B cell (primary cell): ENCODE results near the gene CUBN. TPM values are rescaled to one million over a fixed set of nuclear protein-coding genes. Genes with fewer than 3 reads are reported as not detected.

Experiments
- ATAC-seq: fragments of 200-7000 bp; cut with Tn5 transposase; one replicate; pipeline ENCODE4 v1.10.0; 2021; ENCODE audit warnings: low read depth, mild to moderate bottlenecking, moderate number of reproducible peaks, moderate library complexity
- CTCF ChIA-PET: fragments of 350-600 bp; sonication (Branson Sonifier 250); formaldehyde crosslinking; loops from one replicate; lab custom pipeline; 2021; ENCODE audit warnings: antibody characterized with exemption, inconsistent platforms; lab: Charles Lee
- POLR2A ChIA-PET: fragments of 350-600 bp; sonication (Branson Sonifier 250); formaldehyde crosslinking; loops from one replicate; lab custom pipeline; 2021; ENCODE audit warnings: antibody characterized with exemption; lab: Charles Lee
- DNase-seq: peaks from one replicate; pipeline ENCODE4 v3.0.0; 2013
- H2AFZ ChIP-seq: 2 replicates; pipeline ENCODE4 v1.6.1; 2012; ENCODE audit warnings: mild to moderate bottlenecking, low read depth, low read length; ENCODE audit not compliant: insufficient read depth, poor library complexity, severe bottlenecking
- H3K27ac ChIP-seq, 2 donors: 1 replicate in 1 of 2; 2 replicates in 1 of 2; pipeline ENCODE4 v1.5.1; 2012 to 2013; ENCODE audit warnings: low read length in 2 of 2, mild to moderate bottlenecking in 2 of 2, moderate library complexity in 1 of 2
- H3K27me3 ChIP-seq, 4 experiments: fragments of 200-600 bp in 1 of 4; sonication (generic) in 1 of 4; replicated peaks in 1 of 4; 1 replicate in 2 of 4; 2 replicates in 2 of 4; pipeline versions ENCODE4 v1.6.1 to v1.7.0; 2013 to 2016; ENCODE audit warnings: low read length in 3 of 4, mild to moderate bottlenecking in 2 of 4, mixed read lengths in 1 of 4, moderate library complexity in 1 of 4; ENCODE audit not compliant: insufficient read depth in 4 of 4, control insufficient read depth in 3 of 4; ENCODE audit errors: control extremely low read depth in 1 of 4
- H3K36me3 ChIP-seq, 2 experiments: replicated peaks in 1 of 2; 1 replicate in 1 of 2; 2 replicates in 1 of 2; pipeline versions ENCODE4 v1.6.1 to v1.7.1; 2013; ENCODE audit warnings: low read length in 1 of 2; ENCODE audit not compliant: insufficient read depth in 2 of 2, control insufficient read depth in 1 of 2; ENCODE audit errors: control extremely low read depth in 1 of 2, extremely low read depth in 1 of 2
- H3K4me1 ChIP-seq, 2 donors: fragments of 200-600 bp in 1 of 2; sonication (generic) in 1 of 2; 1 replicate in 1 of 2; 2 replicates in 1 of 2; pipeline versions ENCODE4 v1.5.1 to v1.6.1; 2013 to 2017; ENCODE audit warnings: low read length in 2 of 2; ENCODE audit not compliant: control insufficient read depth in 2 of 2, insufficient read depth in 2 of 2
- H3K4me2 ChIP-seq: replicated peaks from 2 replicates; pipeline ENCODE3; 2012; ENCODE audit warnings: mild to moderate bottlenecking, low read depth, low read length; ENCODE audit not compliant: poor library complexity, severe bottlenecking
- H3K4me3 ChIP-seq, 5 experiments: fragments of 200-600 bp in 1 of 5; sonication (generic) in 1 of 5; 1 replicate in 3 of 5; 2 replicates in 2 of 5; pipeline versions ENCODE4 v1.5.1 to v1.7.0; 2011 to 2016; ENCODE audit warnings: low read length in 4 of 5, mild to moderate bottlenecking in 4 of 5, low read depth in 2 of 5, control low read depth in 1 of 5, moderate library complexity in 1 of 5; ENCODE audit not compliant: insufficient read depth in 1 of 5; ENCODE audit errors: control extremely low read depth in 1 of 5, extremely low read depth in 1 of 5
- H3K79me2 ChIP-seq: fragments of 200-600 bp; sonication (generic); one replicate; pipeline ENCODE4 v1.6.0; 2016; ENCODE audit warnings: low read length; ENCODE audit not compliant: control insufficient read depth, insufficient read depth
- H3K9ac ChIP-seq: fragments of 200-600 bp; sonication (generic); 2 replicates; pipeline ENCODE4 v1.6.1; 2017; ENCODE audit warnings: mild to moderate bottlenecking, low read length, moderate library complexity
- H3K9me3 ChIP-seq, 3 donors: one replicate each; pipeline versions ENCODE4 v1.6.1 to v1.7.1; 2013; ENCODE audit warnings: low read length in 2 of 3; ENCODE audit not compliant: control insufficient read depth in 2 of 3, insufficient read depth in 1 of 3; ENCODE audit errors: control extremely low read depth in 1 of 3
- H4K20me1 ChIP-seq: 2 replicates; pipeline ENCODE4 v1.6.0; 2012; ENCODE audit warnings: mild to moderate bottlenecking, low read length; ENCODE audit not compliant: insufficient read depth, control insufficient read depth, poor library complexity, severe bottlenecking
- H3K27ac Mint-ChIP-seq: one replicate; pipeline ENCODE4 v1.8.0; 2021; ENCODE audit warnings: mixed read lengths
- H3K27me3 Mint-ChIP-seq: one replicate; pipeline ENCODE4 v1.8.0; 2021; ENCODE audit warnings: mixed read lengths
- H3K4me1 Mint-ChIP-seq: one replicate; pipeline ENCODE4 v1.8.0; 2021; ENCODE audit warnings: mixed read lengths
- H3K4me3 Mint-ChIP-seq: one replicate; pipeline ENCODE4 v1.8.0; 2021; ENCODE audit warnings: mixed read lengths
- H3K9me3 Mint-ChIP-seq: one replicate; pipeline ENCODE4 v1.8.0; 2022; ENCODE audit warnings: mixed read lengths; ENCODE audit not compliant: insufficient read depth
- CTCF ChIP-seq: fragments of 200-600 bp; IDR thresholded peaks from one replicate; pipeline ENCODE4 v1.8.0; 2022; ENCODE audit warnings: antibody characterized with exemption, mild to moderate bottlenecking
- EZH2 ChIP-seq: IDR thresholded peaks from 2 replicates; pipeline ENCODE4 v1.6.1; 2012; ENCODE audit warnings: borderline replicate concordance, low read depth, mild to moderate bottlenecking, moderate library complexity, low read length; ENCODE audit not compliant: insufficient read depth, poor library complexity, severe bottlenecking
- WGBS: methylation state at CpG from one replicate; pipeline ENCODE4 v1.1.5; 2013; ENCODE audit warnings: missing lambda C conversion rate; ENCODE audit not compliant: insufficient coverage; 5-methylcytosine and 5-hydroxymethylcytosine counted together
- intact Hi-C: fragments of 100-400 bp; cut with micrococcal nuclease; formaldehyde crosslinking; loops from one replicate; pipeline ENCODE4 v1.10.0; 2022
- polyA plus RNA-seq: library from polyadenylated mRNA; depleted of rRNA; stranded (reverse); fragments of >200 nt; gene quantifications from 2 replicates; pipeline ENCODE4 v1.2.3, GENCODE V29; 2012
- total RNA-seq, 2 donors: library from RNA; stranded (reverse); fragments of 120-200 nt in 1 of 2; gene quantifications; 1 replicate in 1 of 2; 2 replicates in 1 of 2; pipeline versions ENCODE4 v1.2.3 to v1.2.4, GENCODE V29; 2013 to 2022

CUBN gene
- total and polyA plus RNA-seq, 2 donors (not counting 1 experiment from before 2014, with no cell fraction given), result 4.2 to 5.7 TPM

GRCh38 chr10:17169803-17170202 lies 40.2 kb upstream of the CUBN start:
- Mint-ChIP-seq H3K9me3 (no peaks in the 10 kb centered on the region), H3K4me3 (no peak overlapping the region), H3K27me3 (no peaks in the 10 kb centered on the region), H3K27ac (no peak overlapping the region), H3K4me1 (no peaks in the 10 kb centered on the region)
- DNase-seq (no peak), ATAC-seq (no peak)
- no peak overlapping the region for H3K27ac ChIP-seq
- H3K4me3 ChIP-seq, result no peak overlapping the region
- peaks cover 1 to 9% of the 10 kb centered on the region in 2 experiments for H3K36me3 ChIP-seq
- intact Hi-C loops, result no loop called here
- H3K9ac ChIP-seq, result no peak overlapping the region
- H3K4me1 ChIP-seq, result no peaks in the 10 kb centered on the region
- H2AFZ ChIP-seq, result no peak overlapping the region
- H3K4me2 ChIP-seq, result no peak overlapping the region
- H3K27me3 ChIP-seq, result no peaks in the 10 kb centered on the region
- ChIA-PET POLR2A (no interaction called here), CTCF (no interaction called here)
- TF ChIP-seq EZH2 (no peak), CTCF (no peak)
- no peaks in the 10 kb centered on the region for H3K79me2 ChIP-seq
- H3K9me3 ChIP-seq, result no peaks in the 10 kb centered on the region
- WGBS, result 93% methylated on average over 3 of the region's 4 CpGs
- no peaks in the 10 kb centered on the region for H4K20me1 ChIP-seq

- no peak overlapping the region for H3K4me3 ChIP-seq
- no peaks in the 10 kb centered on the region for H3K9me3 Mint-ChIP-seq
- TF ChIP-seq CTCF, result no peak
- no peak for TF ChIP-seq EZH2
- no peaks in the 10 kb centered on the region for H3K9me3 ChIP-seq
- H3K4me1 ChIP-seq, result no peaks in the 10 kb centered on the region
- ChIA-PET CTCF (interaction anchor here (1.4 kb wide), 1 partner anchor 36 kb away, joined by 3 read pairs; no protein-coding TSS in a partner anchor), POLR2A (no interaction called here)
- H3K36me3 ChIP-seq, result peaks cover 1 to 8% of the 10 kb centered on the region in 2 experiments
- ATAC-seq, result no peak
- H3K9ac ChIP-seq, result no peak overlapping the region
- DNase-seq, result no peak
- no peak overlapping the region for H3K4me2 ChIP-seq
- no peaks in the 10 kb centered on the region for H3K79me2 ChIP-seq
- WGBS, result 100% methylated on average over 2 of the region's 3 CpGs
- intact Hi-C loops, result no loop called here
- no peak overlapping the region for H2AFZ ChIP-seq
- H3K27me3 Mint-ChIP-seq, result no peaks in the 10 kb centered on the region
- H3K27me3 ChIP-seq, result no peaks in the 10 kb centered on the region
- no peak overlapping the region for H3K27ac Mint-ChIP-seq
- no peaks in the 10 kb centered on the region for H4K20me1 ChIP-seq
- H3K27ac ChIP-seq, result no peak overlapping the region
- H3K4me3 Mint-ChIP-seq, result no peak overlapping the region
- no peaks in the 10 kb centered on the region for H3K4me1 Mint-ChIP-seq
These were observed 37.1 kb upstream of the CUBN start for GRCh38 chr10:17166699-17167098.
